Astrocyte (in vitro differentiated cells and primary cell): ENCODE data around the gene TRIAP1. TPM values are rescaled to one million over a fixed set of nuclear protein-coding genes. Genes with fewer than 3 reads are reported as not detected.

Source experiments
- DNase-seq: peaks from one replicate; pipeline ENCODE4 v3.0.0-alpha.2; 2010; ENCODE audit warnings: low read depth
- FAIRE-seq: peaks from 2 replicates; lab custom pipeline; 2011; peaks lifted over from hg19 to GRCh38; lab: Jason Lieb, UNC
- H2AFZ ChIP-seq: 2 replicates; pipeline ENCODE4 v1.6.0; 2012; ENCODE audit warnings: low read depth, low read length, inconsistent platforms
- H3K27ac ChIP-seq: 2 replicates; pipeline ENCODE4 v1.5.1; 2011; ENCODE audit warnings: low read depth, low read length, inconsistent platforms
- H3K27me3 ChIP-seq: 2 replicates; pipeline ENCODE4 v1.6.0; 2011; ENCODE audit warnings: low read length, inconsistent platforms; ENCODE audit not compliant: insufficient read depth
- H3K36me3 ChIP-seq: 2 replicates; pipeline ENCODE4 v1.5.1; 2011; ENCODE audit warnings: low read length, inconsistent platforms; ENCODE audit not compliant: insufficient read depth
- H3K4me1 ChIP-seq: 2 replicates; pipeline ENCODE4 v1.5.1; 2011; ENCODE audit warnings: low read length, inconsistent platforms; ENCODE audit not compliant: insufficient read depth
- H3K4me2 ChIP-seq: 2 replicates; pipeline ENCODE4 v1.6.0; 2012; ENCODE audit warnings: low read length, inconsistent platforms
- H3K4me3 ChIP-seq: 2 replicates; pipeline ENCODE4 v1.5.1; 2011; ENCODE audit warnings: low read depth, mild to moderate bottlenecking, low read length, inconsistent platforms; ENCODE audit not compliant: insufficient read depth
- H3K79me2 ChIP-seq: 2 replicates; pipeline ENCODE4 v1.6.0; 2012; ENCODE audit warnings: mild to moderate bottlenecking, low read length, inconsistent platforms; ENCODE audit not compliant: insufficient read depth
- H3K9ac ChIP-seq: 2 replicates; pipeline ENCODE4 v1.6.0; 2012; ENCODE audit warnings: mild to moderate bottlenecking, low read length, inconsistent platforms
- H3K9me3 ChIP-seq: 2 replicates; pipeline ENCODE4 v1.5.1; 2012; ENCODE audit warnings: low read depth, mild to moderate bottlenecking, low read length, inconsistent platforms; ENCODE audit not compliant: insufficient read depth
- H4K20me1 ChIP-seq: 2 replicates; pipeline ENCODE4 v1.6.0; 2012; ENCODE audit warnings: low read length, inconsistent platforms; ENCODE audit not compliant: insufficient read depth
- H3K27ac Mint-ChIP-seq: one replicate; pipeline ENCODE4 v1.8.0; 2021; ENCODE audit warnings: mild to moderate bottlenecking, mixed read lengths; ENCODE audit not compliant: unreplicated experiment
- H3K27me3 Mint-ChIP-seq: one replicate; pipeline ENCODE4 v1.8.0; 2021; ENCODE audit warnings: low read depth, mixed read lengths; ENCODE audit not compliant: unreplicated experiment
- H3K36me3 Mint-ChIP-seq: one replicate; pipeline ENCODE4 v1.8.0; 2021; ENCODE audit warnings: low read depth, mixed read lengths; ENCODE audit not compliant: unreplicated experiment
- H3K4me1 Mint-ChIP-seq: one replicate; pipeline ENCODE4 v1.8.0; 2021; ENCODE audit warnings: low read depth, mixed read lengths; ENCODE audit not compliant: unreplicated experiment
- H3K4me3 Mint-ChIP-seq: one replicate; pipeline ENCODE4 v1.8.0; 2021; ENCODE audit warnings: mild to moderate bottlenecking, moderate library complexity, mixed read lengths; ENCODE audit not compliant: unreplicated experiment
- H3K9me3 Mint-ChIP-seq: one replicate; pipeline ENCODE4 v1.8.0; 2021; ENCODE audit warnings: mild to moderate bottlenecking, mixed read lengths; ENCODE audit not compliant: unreplicated experiment
- CTCF ChIP-seq: IDR thresholded peaks from 2 replicates; pipeline ENCODE4 v1.5.1; 2011; ENCODE audit warnings: low read depth, mild to moderate bottlenecking, inconsistent platforms, low read length, moderate library complexity; ENCODE audit not compliant: insufficient read depth
- EZH2 ChIP-seq: IDR thresholded peaks from 2 replicates; pipeline ENCODE4 v1.6.1; 2012; ENCODE audit warnings: mild to moderate bottlenecking, low read length, inconsistent platforms; ENCODE audit not compliant: insufficient read depth
- total RNA-seq: library from RNA; stranded (reverse); gene quantifications from 2 replicates; pipeline ENCODE4 v1.2.1, GENCODE V29; 2021

The TRIAP1 gene
- total RNA-seq, 1 donor from 2014 or later: 54.0 TPM

GRCh38 chr12:120412421-120412820 lies 33.8 kb downstream of the TRIAP1 start:
- Histone ChIP-seq H3K4me2 (no peak overlapping the region), H3K27me3 (no peaks in the 10 kb centered on the region), H3K4me1 (no peaks in the 10 kb centered on the region), H3K27ac (no peak overlapping the region), H3K9me3 (no peaks in the 10 kb centered on the region), H2AFZ (no peak overlapping the region), H4K20me1 (no peaks in the 10 kb centered on the region), H3K4me3 (no peak overlapping the region), H3K79me2 (no peaks in the 10 kb centered on the region), H3K36me3 (no peaks in the 10 kb centered on the region), H3K9ac (no peak overlapping the region)
- no peak for TF ChIP-seq CTCF
- Mint-ChIP-seq H3K4me1 (peaks cover 1% of the 10 kb centered on the region), H3K27ac (no peak overlapping the region), H3K4me3 (no peak overlapping the region), H3K36me3 (no peaks in the 10 kb centered on the region), H3K9me3 (no peaks in the 10 kb centered on the region), H3K27me3 (peaks cover 4% of the 10 kb centered on the region)
- no peak for FAIRE-seq
- DNase-seq: no peak

- H3K9me3 Mint-ChIP-seq: no peaks in the 10 kb centered on the region
- no peak for DNase-seq
Observed at GRCh38 chr12:120408771-120409170, 37.4 kb downstream of the TRIAP1 start.

GRCh38 chr12:120406553-120406952 lies 39.6 kb downstream of the TRIAP1 start:
- FAIRE-seq (no peak), DNase-seq (no peak)
- H3K27me3 Mint-ChIP-seq: peaks cover 14% of the 10 kb centered on the region
- Histone ChIP-seq H3K4me1 (no peaks in the 10 kb centered on the region), H2AFZ (no peak overlapping the region), H3K36me3 (no peaks in the 10 kb centered on the region), H3K27me3 (no peaks in the 10 kb centered on the region), H3K9ac (no peak overlapping the region), H4K20me1 (no peaks in the 10 kb centered on the region), H3K79me2 (no peaks in the 10 kb centered on the region), H3K4me2 (no peak overlapping the region), H3K4me3 (no peak overlapping the region), H3K9me3 (no peaks in the 10 kb centered on the region), H3K27ac (no peak overlapping the region)
- no peaks in the 10 kb centered on the region for H3K9me3 Mint-ChIP-seq
- no peak overlapping the region for H3K27ac Mint-ChIP-seq
- TF ChIP-seq CTCF (no peak), EZH2 (no peak)
- no peaks in the 10 kb centered on the region for H3K4me1 Mint-ChIP-seq
- no peaks in the 10 kb centered on the region for H3K36me3 Mint-ChIP-seq
- H3K4me3 Mint-ChIP-seq: no peak overlapping the region

More at GRCh38 chr12:120408771-120409170, 37.4 kb downstream of the TRIAP1 start:
- Mint-ChIP-seq H3K27me3 (peaks cover 1% of the 10 kb centered on the region), H3K4me1 (no peaks in the 10 kb centered on the region), H3K4me3 (no peak overlapping the region), H3K36me3 (no peaks in the 10 kb centered on the region), H3K27ac (no peak overlapping the region)
- Histone ChIP-seq H2AFZ (no peak overlapping the region), H3K4me1 (no peaks in the 10 kb centered on the region), H3K9ac (no peak overlapping the region), H4K20me1 (no peaks in the 10 kb centered on the region), H3K4me3 (no peak overlapping the region), H3K27me3 (no peaks in the 10 kb centered on the region), H3K79me2 (no peaks in the 10 kb centered on the region), H3K4me2 (no peak overlapping the region), H3K9me3 (no peaks in the 10 kb centered on the region), H3K36me3 (no peaks in the 10 kb centered on the region), H3K27ac (no peak overlapping the region)
- FAIRE-seq: no peak
- TF ChIP-seq EZH2 (no peak), CTCF (no peak)
